Measurements from ENCODE around the gene RNF157. TPM values are rescaled to one million over a fixed set of nuclear protein-coding genes. Genes with fewer than 3 reads are reported as not detected.

The RNF157 gene
- total RNA-seq, 1 experiment from 2014 or later: 0.86 TPM

DNA sequence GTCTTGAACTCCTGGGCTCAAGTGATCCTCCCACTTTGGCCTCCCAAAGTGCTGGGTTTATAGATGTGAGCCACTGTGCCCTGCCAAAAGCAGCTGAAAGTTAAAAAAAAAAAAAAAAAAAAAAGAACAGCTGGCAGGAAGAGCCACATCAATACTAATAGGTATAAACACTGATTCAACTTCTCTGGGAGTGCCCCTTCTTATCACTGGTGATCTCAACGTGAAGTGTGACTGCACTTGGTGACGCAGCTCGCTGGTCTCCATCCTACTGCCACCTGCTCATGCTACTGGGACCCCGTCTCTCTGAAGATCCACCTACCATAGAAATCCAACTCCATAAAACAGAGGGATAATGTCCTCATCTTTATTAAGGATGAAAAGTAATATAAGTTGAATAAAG, 40.8 kb downstream of the RNF157 start (continued):
- TF ChIP-seq POLR2AphosphoS5 (IDR thresholded peaks at IDR 0.05; ENCODE audit: low read depth, low read length) (no peak), CEBPB (IDR thresholded peaks at IDR 0.05; ENCODE audit: low read depth) (no peak)

DNA sequence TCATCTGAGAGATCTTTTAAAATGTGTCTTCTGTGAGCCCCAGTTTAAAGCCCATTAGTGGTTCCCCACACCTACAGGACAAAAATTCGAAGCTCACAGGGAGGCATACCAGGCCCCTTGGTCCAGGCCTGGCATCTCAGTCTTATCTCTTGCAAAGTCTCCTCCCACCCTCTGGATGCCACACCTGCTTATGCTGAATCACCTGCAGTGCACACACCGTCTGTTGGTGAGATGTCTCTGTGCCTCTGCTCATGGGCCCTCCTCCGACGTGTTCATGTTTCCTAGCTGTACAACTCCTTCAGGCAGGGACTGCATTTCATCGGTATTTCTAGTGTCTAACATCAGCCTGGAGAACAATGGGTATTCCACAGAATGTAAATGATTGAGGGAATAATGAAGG, 41.6 kb downstream of the RNF157 start:
- Histone ChIP-seq H3K4me2 (ENCODE audit: low read length) (no peak overlapping the region), H3K79me2 (ENCODE audit: insufficient read depth, low read length) (no peaks in the 10 kb centered on the region), H3K36me3 (ENCODE audit: control insufficient read depth in 1 of 2, insufficient read depth in 2 of 2, low read length in 2 of 2) (no peaks in the 10 kb centered on the region), H3K27me3 (ENCODE audit: insufficient read depth, low read length) (no peaks in the 10 kb centered on the region), H4K20me1 (ENCODE audit: insufficient read depth) (no peaks in the 10 kb centered on the region), H3K9me3 (ENCODE audit: control insufficient read depth in 1 of 2, insufficient read depth in 1 of 2, low read depth in 1 of 2, low read length in 2 of 2) (no peaks in the 10 kb centered on the region), H2AFZ (ENCODE audit: low read depth, low read length, poor library complexity, severe bottlenecking) (no peak overlapping the region), H3K27ac (ENCODE audit: low read depth, low read length) (no peak overlapping the region), H3K4me3 (replicated peaks in 1 of 2; ENCODE audit: low read depth in 1 of 2, low read length in 2 of 2) (no peak overlapping the region), H3K4me1 (ENCODE audit: control insufficient read depth in 1 of 2, insufficient read depth in 2 of 2, low read length in 2 of 2) (peaks cover 0 to 3% of the 10 kb centered on the region in 2 experiments; a peak in 1 of 4 replicates), H3K9ac (ENCODE audit: low read length) (no peak overlapping the region), H3K9me2 (ENCODE audit: insufficient read depth) (no peaks in the 10 kb centered on the region)
- intact Hi-C loops (cut with micrococcal nuclease): no loop called here
- DNase-seq (ENCODE audit: low read depth, low spot score) (no peak), ATAC-seq (peak; percentile 63)
- no peak for TF ChIP-seq CTCF (IDR thresholded peaks at IDR 0.05 in 2 of 3, conservative IDR thresholded peaks at IDR 0.05 in 1 of 3; ENCODE audit: borderline replicate concordance in 1 of 3, insufficient read depth in 1 of 3, low read depth in 2 of 3, low read length in 2 of 3)
- no peak for TF ChIP-seq CBX3 (IDR thresholded peaks at IDR 0.05; ENCODE audit: low read depth)
- no peak for TF ChIP-seq FOSL1 (IDR thresholded peaks at IDR 0.05; ENCODE audit: low read depth)
- TF ChIP-seq EZH2 (IDR thresholded peaks at IDR 0.05): no peak
- no peak for TF ChIP-seq SRF (IDR thresholded peaks at IDR 0.05; ENCODE audit: low read depth)
- no peak for TF ChIP-seq ATF3 (IDR thresholded peaks at IDR 0.05)
- no peak for TF ChIP-seq ZNF274 (IDR thresholded peaks at IDR 0.05; ENCODE audit: low read depth, low read length)
- no peak for TF ChIP-seq YY1 (IDR thresholded peaks at IDR 0.05; ENCODE audit: extremely low read depth, insufficient replicate concordance, low read depth, low read length)
- no peak for TF ChIP-seq JUND (IDR thresholded peaks at IDR 0.05)
- TF ChIP-seq ZFX (IDR thresholded peaks at IDR 0.05): no peak
- TF ChIP-seq EGR1 (IDR thresholded peaks at IDR 0.05; ENCODE audit: low read depth): no peak
- no peak for TF ChIP-seq POLR2AphosphoS5 (IDR thresholded peaks at IDR 0.05; ENCODE audit: low read depth, low read length)
- TF ChIP-seq RAD21 (IDR thresholded peaks at IDR 0.05; ENCODE audit: low read depth): no peak
- no peak for TF ChIP-seq POLR2A (IDR thresholded peaks at IDR 0.05; ENCODE audit: borderline replicate concordance, extremely low read depth, insufficient read depth, insufficient read length)
- no TSS peak for BruUV-seq (replicated peaks)
- CTCF ChIA-PET: no interaction called here
- RAD21 ChIA-PET (ENCODE audit: low non-redundant PET in 1 of 2, low total read pairs in 2 of 2, uncharacterized antibody in 2 of 2, unreplicated experiment in 2 of 2): no interaction called here
- POLR2A ChIA-PET: no interaction called here

Data from HCT116 (cell line).